GM18873 (cell line): ENCODE measurements around the gene KAZALD1.
"Not testable (repeated sequence)": the region's sequence is repeated elsewhere in the genome, so short reads cannot be mapped to it uniquely, and the experiment has no call there.

ENCODE experiments used
- ATAC-seq: cut with Tn5 transposase; IDR thresholded peaks from one replicate; pipeline ENCODE4 v1.9.1; 2021; ENCODE audit warnings: mild to moderate bottlenecking, moderate library complexity, moderate number of reproducible peaks; ENCODE audit not compliant: unreplicated experiment, low FRiP score

Gene KAZALD1

DNA sequence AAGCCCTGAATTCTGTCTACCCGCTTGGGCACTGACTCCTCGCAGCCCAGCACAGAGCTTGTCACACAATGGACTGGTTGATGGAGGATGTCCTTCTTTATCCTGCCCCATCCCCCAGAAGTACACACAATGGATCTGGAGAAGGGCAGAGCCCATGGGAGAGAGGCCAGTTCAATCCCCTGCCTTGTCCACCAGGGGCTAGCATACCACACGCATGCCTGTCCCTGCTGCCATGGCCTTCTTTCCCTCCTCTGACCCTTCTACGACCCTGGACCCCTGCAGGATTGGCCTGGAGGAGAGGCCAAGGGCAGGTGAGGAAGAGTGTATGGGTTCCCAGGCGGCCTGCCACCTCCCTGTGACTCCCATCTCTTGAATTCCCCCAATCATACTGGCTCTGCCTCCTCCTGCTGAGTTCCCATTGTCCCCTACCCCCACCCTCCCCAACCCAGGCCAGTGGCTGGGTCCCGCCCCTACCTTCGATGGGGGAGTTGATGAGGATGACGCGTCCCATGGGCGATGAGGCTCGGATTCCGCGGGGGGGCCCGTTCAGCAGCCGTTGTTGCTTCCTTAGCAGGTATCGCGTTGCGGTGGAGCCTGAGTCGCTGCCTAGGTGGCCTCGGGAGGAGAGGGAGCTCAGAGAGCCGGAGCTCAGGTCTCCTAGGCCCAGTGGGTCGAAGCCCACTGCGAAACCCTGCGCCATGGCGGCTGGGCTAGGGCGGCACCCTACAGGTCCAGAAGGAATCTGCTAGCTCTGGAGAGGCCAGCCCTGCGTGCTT lies 32.1 kb upstream of the KAZALD1 start:
- ATAC-seq, result no peak

DNA sequence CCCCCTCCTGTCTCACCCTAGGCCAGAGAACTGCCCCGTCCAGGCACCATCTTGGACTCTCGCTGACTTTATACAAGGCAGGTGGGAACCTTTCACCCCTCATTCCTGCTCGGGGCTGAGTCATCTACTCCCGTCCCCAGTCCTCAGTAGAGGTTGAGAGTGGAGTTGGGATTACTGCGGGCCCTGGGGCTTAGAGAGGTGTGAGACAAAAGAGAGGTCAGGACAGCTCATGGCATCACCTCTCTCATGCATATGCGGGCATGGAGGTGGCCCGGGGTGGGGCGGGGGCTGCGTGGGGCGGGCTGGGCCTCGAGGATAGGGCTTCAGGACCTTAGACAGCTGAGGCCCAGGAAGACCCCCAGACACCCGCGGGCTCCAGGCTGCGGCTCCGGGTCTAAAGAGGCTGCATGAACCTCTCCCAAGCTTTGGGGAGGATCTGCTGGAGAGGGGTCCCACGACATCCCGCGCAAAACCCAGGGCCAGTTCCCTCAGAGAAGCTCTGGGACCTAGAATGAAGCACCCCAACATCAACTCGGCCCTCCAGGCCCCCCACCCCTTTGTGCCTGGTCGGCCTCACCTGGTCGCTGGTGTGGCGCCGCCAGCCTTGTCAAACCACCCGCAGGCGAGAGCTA lies 31.2 kb upstream of the KAZALD1 start:
- ATAC-seq, result no peak

DNA sequence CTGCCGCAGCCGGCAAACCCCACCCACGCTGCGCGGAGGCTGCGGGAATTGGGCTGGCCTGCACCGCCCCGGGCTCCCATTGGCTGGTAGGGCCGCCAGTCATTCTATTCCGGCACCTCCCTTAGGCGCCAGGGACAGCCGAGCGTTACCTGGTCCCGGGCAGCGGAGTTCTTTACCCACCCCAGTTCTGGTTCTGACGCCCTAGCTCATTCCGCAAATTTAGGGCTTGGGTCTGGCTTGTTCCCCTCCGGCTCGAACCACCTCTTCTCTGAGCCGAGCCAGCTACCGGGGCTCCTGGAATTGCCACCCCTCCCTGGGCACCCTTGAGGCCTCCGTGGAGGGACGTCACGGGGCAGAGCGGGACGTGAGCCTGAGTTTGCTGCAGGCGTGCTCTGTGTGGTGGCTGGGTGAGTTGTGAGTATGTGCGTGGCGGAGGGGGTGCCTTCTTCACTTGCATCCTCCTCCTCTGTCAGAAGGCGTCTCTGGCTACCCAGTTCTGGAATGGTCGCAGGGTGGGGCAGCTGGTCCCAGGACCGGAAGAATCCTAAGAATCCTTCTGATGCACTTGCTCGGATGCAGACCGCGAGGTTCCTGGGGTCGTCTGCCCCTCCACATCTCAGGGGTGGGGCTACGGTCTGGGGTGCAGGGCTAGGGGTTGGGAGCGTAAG lies 30.5 kb upstream of the KAZALD1 start, which contains the start of the genes PDZD7 and SFXN3:
TSS of gene PDZD7 (minus strand) at position 2 of the 668 bp plus-strand sequence. CDS start 910 bp downstream, outside the sequence.
TSS of gene SFXN3 (plus strand) at position 107 of the 668 bp plus-strand sequence. CDS start 3,461 bp downstream, outside the sequence.
- peak; percentile 75 for ATAC-seq

DNA sequence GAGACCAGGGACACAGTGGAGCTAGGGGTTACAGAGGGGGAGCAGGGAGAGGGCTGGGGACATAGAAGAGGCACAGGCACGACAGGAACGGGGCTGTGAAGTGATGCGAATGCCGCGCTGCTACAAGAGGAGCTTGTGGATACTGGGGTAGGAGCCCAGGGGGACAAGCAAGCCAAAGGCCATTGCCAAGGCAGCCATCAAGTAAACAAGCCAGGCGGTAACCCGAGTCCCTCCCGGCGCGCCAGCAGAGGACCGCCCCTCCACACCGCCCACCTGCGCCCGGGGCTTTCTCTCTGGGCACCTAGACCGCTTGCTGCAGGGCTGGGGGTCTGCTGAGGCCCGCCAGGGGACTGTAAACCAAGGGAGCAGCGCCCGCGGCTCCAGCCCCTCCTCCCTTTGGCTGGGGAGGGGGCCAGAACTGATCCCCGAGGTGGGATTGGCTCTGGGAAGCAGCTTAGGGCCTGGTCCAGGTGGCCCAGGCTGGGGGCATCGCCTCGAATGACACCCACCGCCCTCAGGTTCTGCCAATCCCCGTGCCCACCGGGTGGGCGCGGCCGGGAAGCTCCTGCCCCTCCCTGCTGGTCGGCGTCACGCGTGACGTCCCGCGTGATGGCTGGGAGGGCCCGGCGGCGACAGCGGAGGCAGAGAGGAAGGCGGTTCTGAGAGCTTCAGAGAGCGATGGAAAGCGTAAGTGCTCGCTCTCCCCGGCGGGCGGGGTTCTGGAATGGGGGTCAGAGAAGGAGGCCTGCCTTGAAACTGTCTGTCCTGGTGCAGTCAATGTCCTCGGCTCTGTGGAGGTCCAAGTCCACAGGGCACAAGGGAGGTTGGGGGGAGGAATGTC lies 29.8 kb upstream of the KAZALD1 start:
- ATAC-seq, result no peak

DNA sequence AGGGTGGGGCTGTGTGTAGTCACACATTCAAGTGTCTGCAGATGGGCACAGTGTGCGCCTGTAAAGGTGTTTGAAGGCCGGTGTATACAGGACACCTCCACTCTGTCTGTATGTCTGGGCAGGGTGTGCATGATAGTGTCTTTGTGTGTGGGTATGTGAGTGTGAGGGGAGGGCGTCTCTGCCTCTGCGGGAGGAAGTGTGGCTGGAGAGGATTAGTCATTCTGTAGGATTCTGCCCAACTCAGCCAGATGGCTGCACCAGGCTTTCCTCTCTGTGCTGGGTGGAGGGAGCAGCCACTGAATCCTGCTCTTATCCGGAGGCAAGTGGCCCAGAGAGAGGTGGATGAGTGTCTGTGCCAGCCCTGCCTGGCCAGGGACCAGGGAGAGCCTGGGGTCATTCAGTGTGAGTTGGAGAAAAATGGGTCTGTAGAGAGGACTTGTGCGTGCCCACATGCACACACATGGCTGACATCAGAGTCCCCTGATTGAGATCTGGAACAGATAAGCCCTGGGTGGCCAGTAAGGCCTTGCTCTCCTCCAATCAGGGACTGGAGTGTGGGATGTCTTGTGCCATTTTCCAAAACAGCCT lies 29.1 kb upstream of the KAZALD1 start:
- ATAC-seq, result no peak

DNA sequence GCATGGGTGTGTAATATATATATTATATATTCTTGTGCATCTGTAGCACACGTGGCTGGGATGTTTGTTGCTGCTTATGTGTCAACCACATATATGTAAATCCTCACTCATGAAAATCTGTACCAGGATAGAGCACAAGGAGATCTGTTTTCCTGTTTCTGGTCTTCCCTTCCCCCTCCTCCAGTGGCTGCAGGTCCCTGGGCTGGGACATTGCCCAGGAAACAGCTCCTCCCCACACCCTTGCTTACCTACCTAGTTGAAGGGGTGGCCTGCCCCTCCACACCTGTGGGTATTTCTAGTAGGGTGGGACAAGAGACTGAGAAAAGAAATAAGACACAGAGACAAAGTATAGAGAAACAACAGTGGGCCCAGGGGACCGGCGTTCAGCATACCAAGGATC lies 28.5 kb upstream of the KAZALD1 start:
- ATAC-seq, result no peak

DNA sequence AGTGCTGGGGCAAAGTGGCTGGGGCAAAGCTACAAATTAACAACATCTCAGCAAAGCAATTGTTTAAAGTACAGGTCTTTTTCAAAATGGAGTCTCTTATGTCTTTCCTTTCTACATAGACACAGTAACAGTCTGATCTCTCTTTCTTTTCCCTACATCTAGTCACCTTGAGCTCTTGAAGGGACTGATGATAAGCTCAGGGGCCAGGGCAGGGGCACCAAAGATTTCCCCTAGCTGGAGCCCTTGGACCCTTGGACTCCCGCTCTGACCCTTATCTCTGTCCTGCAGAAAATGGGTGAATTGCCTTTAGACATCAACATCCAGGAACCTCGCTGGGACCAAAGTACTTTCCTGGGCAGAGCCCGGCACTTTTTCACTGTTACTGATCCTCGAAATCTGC lies 27.4 kb upstream of the KAZALD1 start:
- not testable (repeated sequence) for ATAC-seq

DNA sequence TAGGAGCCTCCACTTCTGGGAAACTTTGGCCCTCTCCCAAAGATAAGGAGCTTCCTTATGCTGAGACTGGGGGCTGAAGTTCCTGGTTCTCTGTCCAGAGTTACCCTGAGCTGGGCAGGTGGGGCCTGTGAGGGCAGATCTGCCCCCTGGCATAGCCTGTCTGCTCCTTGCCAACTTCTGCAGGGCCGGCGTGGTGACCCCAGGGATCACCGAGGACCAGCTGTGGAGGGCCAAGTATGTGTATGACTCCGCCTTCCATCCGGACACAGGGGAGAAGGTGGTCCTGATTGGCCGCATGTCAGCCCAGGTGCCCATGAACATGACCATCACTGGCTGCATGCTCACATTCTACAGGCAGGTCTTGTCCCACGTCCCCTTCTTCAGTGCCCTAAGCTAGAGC lies 26.5 kb upstream of the KAZALD1 start:
- no peak for ATAC-seq

DNA sequence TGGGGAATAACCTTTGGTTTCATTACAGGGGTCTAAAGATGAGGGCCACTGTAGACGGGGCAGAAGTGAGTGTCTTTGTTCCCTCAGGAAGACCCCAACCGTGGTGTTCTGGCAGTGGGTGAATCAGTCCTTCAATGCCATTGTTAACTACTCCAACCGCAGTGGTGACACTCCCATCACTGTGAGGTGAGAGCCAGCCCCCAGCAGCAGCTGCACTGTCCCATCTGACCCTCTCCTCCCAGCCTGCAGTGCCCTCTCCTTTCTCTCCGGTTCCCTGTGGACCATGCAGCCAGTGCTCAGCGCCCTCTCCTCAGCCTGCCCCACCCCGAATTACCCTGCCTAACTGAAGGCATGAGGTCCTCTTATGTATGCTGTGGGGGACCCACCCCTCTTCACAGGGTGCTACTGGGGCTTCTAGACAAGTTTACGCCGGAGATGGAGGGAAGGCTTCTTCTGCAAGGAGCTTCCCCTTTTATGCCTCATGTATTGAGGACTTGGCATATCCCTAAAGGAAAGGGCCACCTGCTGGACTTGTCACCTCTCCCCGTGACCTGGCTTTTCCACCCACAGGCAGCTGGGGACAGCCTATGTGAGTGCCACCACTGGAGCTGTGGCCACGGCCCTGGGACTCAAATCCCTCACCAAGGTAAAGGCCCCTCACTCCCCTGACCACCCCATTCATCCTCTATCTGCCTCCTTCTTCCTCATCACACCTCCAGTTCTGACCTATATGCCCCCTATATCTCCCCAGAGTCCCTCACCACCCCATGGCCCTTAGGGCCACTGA lies 25.7 kb upstream of the KAZALD1 start:
- no peak for ATAC-seq

DNA sequence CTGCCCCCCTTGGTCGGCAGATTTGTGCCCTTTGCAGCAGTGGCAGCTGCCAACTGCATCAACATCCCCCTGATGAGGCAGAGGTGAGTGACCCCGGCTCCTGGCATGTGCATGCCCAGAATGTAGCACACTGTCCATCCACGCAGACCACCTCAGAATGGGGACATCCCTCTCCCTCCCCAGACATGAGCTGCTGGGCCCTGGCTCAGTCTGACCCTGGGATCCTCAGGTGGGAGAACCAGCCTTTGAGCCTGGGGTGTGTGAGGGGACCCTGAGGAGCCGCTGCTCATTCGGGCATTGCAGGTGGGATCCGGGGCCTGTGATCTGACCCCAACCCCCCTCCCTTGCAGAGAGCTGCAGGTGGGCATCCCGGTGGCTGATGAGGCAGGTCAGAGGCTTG lies 25.1 kb upstream of the KAZALD1 start:
- no peak for ATAC-seq

DNA sequence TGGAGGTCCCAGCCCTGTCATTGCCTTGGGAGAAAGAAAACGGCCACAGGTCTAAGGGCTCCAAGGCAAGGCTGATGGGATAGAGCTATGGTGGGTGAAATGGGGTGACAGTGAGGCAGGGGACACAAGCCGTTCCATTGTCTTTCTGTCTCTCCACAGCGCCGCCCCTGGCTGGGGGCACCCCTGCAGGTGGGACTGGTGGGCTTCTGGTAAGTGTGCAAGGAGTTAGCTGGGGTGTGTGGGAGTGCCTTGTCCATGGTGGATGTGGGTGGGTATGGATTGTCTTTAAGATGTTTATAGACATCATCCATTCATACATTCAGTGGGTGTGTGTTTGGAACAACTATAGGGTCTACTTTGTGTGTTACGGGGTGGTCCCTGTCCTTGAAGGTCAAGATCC lies 23.3 kb upstream of the KAZALD1 start:
- ATAC-seq, result no peak

DNA sequence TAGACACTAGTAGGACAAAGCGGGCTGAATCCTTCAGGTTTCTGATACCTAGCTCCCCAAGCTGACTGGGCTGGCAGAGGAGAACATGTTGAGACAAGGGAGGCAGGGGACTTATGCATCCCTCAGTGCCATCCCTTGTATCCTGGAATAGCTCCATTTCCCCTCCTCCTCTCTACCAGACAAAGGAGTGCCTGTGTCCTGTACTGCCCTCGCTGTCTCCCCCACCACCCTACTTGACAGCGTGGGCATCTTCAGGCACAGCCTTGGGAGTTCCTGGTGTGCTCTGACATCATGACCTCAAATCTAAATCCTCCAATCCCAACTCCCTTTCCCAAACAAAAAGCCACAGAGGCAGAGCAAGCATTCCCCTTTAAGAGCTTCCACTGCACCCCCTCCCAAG lies 21.7 kb upstream of the KAZALD1 start:
- ATAC-seq, result no peak

DNA sequence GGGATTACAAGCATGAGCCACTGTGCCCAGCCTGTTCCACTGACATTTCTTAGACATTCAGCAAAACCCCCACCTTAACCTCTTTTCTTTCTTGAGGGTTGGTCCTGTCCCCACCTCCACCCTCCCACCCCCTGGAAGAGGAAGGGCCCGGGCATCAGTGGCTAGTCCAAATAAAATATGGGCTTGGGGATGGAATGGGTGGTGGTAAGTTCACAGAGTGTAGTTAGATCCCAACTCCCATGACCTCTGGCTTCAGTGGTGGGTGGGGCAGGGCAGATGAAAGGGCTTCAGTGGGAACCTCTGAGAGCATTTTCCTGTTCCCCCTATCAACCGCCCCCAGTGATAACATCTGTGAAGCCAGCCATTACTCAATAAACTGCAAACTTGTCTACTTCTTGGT lies 20.9 kb upstream of the KAZALD1 start:
- no peak for ATAC-seq

DNA sequence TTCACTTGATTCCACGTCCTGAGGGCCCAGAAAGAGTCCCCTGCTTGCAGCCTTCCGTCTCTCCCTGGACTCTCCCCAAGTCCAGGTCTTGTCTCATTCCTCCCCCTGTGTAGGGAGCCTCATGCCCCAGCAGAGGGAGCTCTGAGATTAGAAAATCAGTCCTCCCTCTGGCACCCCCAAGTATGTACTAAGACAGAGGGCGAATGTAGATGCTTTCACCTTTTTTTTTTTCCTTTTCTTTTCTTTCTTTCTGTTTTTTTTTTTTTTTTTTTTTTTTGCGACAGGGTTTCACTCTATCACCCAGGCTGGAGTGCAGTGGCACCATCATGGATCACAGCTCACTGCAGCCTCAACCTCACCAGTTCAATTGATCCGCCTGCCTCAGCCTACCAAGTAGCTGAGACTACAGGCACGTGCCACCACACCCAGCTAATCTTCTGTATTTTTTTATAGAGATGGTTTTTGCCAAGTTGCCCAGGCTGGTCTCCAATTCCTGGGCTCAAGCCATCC lies 20.5 kb upstream of the KAZALD1 start:
- ATAC-seq, result no peak

DNA sequence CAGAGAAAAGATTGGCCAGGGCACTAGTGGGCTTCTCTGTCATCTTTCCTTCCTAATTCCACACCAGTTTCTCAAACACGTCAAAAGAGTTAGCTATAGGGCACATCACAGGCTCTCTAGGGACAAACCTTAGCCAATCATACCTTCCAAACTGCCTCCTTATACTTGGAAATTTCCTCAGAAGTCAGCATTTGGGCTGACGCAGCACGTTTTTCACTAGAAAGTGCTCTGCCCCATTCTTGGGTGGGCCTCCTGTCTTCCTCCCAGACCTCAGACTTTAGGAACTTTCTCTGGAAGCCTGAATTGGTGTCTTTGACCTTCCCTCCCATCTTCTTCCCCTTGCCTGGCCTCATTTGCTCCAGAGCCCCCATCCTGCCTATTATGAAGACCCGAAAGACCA lies 19.7 kb upstream of the KAZALD1 start:
- no peak for ATAC-seq

DNA sequence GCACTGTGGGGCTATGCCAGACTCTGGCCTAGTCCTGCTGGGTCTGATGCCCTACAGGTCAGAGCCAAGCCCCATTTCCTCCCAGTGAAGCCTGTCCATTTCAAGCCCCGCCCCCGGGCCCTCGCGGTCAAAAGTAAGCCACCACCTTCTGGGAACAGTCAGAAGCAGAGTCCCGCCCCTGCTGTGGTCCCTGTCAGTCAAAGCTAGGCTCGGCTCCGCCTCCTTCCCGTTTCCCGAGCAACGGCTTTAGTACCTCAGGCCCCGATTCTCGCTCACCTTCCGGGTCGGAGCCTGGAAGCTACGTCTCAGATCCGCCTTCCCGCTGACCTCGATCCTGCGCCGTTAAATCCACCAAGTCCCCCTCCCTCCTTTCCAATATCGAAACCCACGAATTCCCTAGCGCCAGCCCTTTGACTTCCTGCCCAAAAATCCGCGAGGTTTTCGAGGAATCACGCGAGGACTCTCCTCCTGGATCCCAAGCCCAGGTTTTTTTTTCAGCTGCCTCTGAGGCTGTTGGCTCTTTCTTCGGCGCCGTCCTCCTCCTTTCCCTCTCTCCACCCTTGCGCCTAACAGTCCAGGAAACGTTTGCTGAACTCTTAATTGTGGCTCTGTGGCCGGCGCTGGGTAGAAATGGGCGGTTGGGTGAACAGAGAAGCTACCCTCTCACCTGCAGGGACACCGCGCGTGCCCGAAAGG lies 19.0 kb upstream of the KAZALD1 start:
- ATAC-seq, result peak; percentile 91

DNA sequence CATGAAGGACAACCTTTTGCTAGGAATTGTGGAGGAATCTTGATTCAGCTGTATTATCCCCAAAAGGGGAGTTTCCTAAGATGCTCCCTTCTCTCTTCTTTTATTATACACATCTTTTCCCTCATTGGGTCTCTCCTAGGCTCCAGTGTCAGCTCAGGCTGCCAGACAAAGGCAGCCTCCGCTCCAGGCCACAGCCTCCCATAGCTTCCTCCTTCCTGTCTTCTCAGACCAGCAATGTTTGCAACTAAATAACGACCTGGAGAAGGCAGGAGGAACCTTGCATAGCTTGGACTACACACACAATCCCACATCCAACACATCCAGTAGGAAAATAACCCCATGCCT lies 18.5 kb upstream of the KAZALD1 start:
- ATAC-seq, result no peak

DNA sequence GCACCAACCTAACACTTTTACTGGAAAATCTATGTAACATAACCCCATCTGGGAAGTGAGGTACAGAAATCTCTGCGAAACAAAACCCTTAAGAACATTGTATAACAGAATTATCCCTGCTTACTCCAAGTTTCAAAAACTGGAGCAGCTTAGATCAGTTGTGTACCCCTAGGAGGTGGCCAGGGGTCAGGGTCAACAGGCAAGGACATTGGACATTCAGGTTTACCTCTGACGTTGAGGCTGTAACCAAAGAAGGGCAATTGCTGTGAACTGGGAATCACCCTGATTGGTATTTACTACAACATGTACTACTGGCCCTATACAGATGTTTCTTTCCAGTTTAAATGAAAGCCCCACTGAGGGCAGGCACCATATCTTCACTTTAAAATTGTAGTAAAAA lies 17.7 kb upstream of the KAZALD1 start:
- ATAC-seq, result no peak
